Kidney tubule cell (primary cell): Measurements from ENCODE around the gene PLA2G2C.
A peak's percentile ranks its signal among the peaks of the same experiment; 100 is the strongest.
"Not testable (repeated sequence)": the region's sequence is repeated elsewhere in the genome, so short reads cannot be mapped to it uniquely, and the experiment has no call there.

Experiments
- DNase-seq: peaks from one replicate; pipeline ENCODE4 v3.0.0-alpha.2; 2018; ENCODE audit warnings: low spot score

PLA2G2C gene

DNA sequence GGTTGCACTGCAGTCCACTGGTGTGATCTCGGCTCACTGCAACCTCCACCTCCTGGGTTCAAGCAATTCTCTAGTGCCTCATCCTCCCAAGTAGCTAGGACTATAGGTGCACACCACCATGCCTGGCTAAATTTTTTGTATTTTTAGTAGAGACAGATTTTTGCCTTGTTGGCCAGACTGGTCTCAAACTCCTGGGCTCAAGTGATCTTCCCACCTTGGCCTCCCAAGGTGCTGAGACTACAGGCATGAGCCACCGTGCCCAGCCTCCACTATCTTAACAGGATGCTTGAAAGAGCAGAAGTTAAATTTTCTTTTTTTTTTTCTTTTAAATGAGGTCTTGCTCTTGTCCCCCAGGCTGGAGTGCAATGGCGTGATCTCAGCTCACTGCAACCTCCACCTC is 55.8 kb downstream of the PLA2G2C start:
- DNase-seq: not testable (repeated sequence)

- no peak for DNase-seq
Measured at GRCh38 chr1:20126806-20127440, 59.4 kb downstream of the PLA2G2C start.

DNA sequence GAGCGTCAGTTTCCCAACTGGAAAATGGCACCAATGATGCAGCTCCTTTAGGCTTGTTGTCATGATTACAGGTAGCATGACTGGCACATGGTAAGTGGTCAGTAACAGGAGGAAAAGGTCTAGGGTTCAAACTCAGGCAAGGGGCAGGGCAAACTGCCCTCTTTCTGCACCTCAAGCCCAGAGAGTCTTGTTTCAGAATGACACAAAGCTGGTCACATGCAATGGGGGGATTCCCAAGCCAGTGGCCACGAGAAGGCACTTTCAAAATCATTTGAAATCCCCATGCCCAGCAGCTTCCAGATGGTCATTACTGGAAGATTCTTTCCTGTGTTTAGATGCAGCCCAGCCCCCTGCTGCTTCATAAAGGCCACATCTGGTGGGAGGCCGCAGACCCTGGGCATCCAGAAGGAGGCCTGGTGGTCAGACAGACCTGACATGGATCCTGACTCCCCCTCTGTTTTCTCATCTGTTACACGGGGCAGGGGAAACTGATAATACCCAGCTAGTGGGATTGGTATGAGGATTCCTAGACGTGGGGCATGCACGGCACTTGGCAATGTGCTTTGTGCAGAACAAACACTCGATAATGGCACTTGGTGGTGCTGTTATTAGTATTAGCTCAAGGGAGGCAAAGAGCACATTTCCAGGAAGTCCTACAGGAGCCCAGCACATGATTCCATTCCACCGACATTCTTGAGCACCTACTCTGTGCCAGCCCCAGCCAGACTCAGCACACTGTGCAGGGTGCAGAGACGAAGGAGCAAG is 60.1 kb downstream of the PLA2G2C start:
- no peak for DNase-seq

GRCh38 chr1:20125100-20125499 is 61.2 kb downstream of the PLA2G2C start:
- no peak for DNase-seq

- DNase-seq: peak; percentile 77
Measured at GRCh38 chr1:20124456-20125057, 61.8 kb downstream of the PLA2G2C start.

GRCh38 chr1:20123722-20124455 is 62.4 kb downstream of the PLA2G2C start:
- peak; percentile 18 for DNase-seq

DNA sequence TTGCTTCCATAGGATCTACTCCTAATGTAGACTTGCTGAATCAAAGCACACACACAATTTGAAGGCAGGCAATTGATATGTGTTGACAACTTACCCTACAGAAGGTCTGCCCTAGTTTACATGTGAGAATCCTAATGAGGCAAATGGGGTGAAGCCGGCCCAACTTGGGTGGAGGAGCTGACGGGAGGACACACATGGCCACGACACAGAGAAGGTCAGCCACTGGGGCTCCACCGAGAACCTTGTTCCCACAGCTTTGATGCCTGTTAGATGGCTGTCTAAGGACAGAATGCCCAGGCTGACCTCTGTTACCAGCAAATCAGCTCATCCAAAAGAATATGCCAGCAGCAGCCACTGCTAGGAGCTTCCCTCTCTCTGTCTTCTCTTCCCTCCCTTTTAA is 65.5 kb downstream of the PLA2G2C start:
- DNase-seq: no peak

GRCh38 chr1:20119347-20119746 is 67.0 kb downstream of the PLA2G2C start, which contains the start of gene PLA2G2D:
Gene PLA2G2D (minus strand): TSS chr1:20119536. CDS start chr1:20119498, 38 bp downstream.
- DNase-seq: no peak

- DNase-seq: no peak
Measured at GRCh38 chr1:20117236-20117635, 69.1 kb downstream of the PLA2G2C start.

- no peak for DNase-seq
Measured at GRCh38 chr1:20115916-20116315, 70.4 kb downstream of the PLA2G2C start.

DNA sequence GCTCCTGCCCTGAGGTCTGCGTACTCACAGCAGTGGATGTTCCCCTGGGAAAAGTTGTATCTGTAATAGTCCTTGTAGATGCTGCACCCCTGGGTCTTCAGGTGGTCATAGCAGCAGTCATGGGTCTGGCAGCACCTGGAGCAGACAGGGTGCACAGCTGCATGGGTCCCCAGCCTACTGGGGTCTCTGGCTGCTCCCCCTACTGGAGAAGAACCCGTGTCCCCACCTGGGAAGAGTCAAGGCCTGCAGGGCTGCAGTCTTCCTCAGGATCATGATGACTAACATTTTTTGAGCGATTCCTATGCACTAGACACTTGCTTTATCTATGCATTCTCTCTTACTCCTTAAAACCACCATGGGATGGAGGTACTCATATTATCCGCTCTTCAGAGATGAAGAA is 70.8 kb downstream of the PLA2G2C start:
- DNase-seq: no peak

- DNase-seq: peak; percentile 66
Measured at GRCh38 chr1:20114021-20114648, 72.2 kb downstream of the PLA2G2C start.
